Activated CD4-positive, alpha-beta T cell treated with anti-CD3 and anti-CD28 coated beads, Interleukin-2, amount 10 ng/mL, durations not matched to agents 24 days and 14 days (primary cell): ENCODE measurements around the gene PALM. TPM values are rescaled to one million over a fixed set of nuclear protein-coding genes. Genes with fewer than 3 reads are reported as not detected.

Experiments
- DNase-seq: peaks from one replicate; pipeline ENCODE4 v3.0.0; 2022
- H3K27ac Mint-ChIP-seq: one replicate; pipeline ENCODE4 v1.8.0; 2022; ENCODE audit warnings: mild to moderate bottlenecking, mixed read lengths
- H3K27me3 Mint-ChIP-seq: one replicate; pipeline ENCODE4 v1.8.0; 2022; ENCODE audit warnings: mixed read lengths
- H3K36me3 Mint-ChIP-seq: one replicate; pipeline ENCODE4 v1.8.0; 2022; ENCODE audit warnings: low read depth, mild to moderate bottlenecking, mixed read lengths
- H3K4me1 Mint-ChIP-seq: one replicate; pipeline ENCODE4 v1.8.0; 2021; ENCODE audit warnings: mixed read lengths
- H3K4me3 Mint-ChIP-seq: one replicate; pipeline ENCODE4 v1.8.0; 2022; ENCODE audit warnings: mild to moderate bottlenecking, moderate library complexity, mixed read lengths
- H3K9me3 Mint-ChIP-seq: one replicate; pipeline ENCODE4 v1.8.0; 2021; ENCODE audit warnings: mixed read lengths
- intact Hi-C: fragments of 100-400 bp; cut with micrococcal nuclease; formaldehyde crosslinking; loops from one replicate; pipeline ENCODE4 v1.15.1; 2023
- total RNA-seq: library from RNA; stranded (reverse); gene quantifications from 2 replicates; pipeline ENCODE4 v1.2.3, GENCODE V29; 2022

The PALM gene
- total RNA-seq, 1 donor from 2014 or later: not detected

GRCh38 chr19:772063-772462 lies 63.3 kb downstream of the PALM start:
- no peak overlapping the region for H3K27ac Mint-ChIP-seq
- no peak for DNase-seq
- H3K4me3 Mint-ChIP-seq: no peak overlapping the region
- intact Hi-C loops: loop anchor here (10.0 kb wide), 1 partner anchor 53 kb away; the partner anchor contains the start of genes AZU1 and PLPPR3
- no peaks in the 10 kb centered on the region for H3K36me3 Mint-ChIP-seq
- no peaks in the 10 kb centered on the region for H3K9me3 Mint-ChIP-seq
- H3K27me3 Mint-ChIP-seq: peaks cover 4% of the 10 kb centered on the region
- peaks cover 3% of the 10 kb centered on the region for H3K4me1 Mint-ChIP-seq

DNA sequence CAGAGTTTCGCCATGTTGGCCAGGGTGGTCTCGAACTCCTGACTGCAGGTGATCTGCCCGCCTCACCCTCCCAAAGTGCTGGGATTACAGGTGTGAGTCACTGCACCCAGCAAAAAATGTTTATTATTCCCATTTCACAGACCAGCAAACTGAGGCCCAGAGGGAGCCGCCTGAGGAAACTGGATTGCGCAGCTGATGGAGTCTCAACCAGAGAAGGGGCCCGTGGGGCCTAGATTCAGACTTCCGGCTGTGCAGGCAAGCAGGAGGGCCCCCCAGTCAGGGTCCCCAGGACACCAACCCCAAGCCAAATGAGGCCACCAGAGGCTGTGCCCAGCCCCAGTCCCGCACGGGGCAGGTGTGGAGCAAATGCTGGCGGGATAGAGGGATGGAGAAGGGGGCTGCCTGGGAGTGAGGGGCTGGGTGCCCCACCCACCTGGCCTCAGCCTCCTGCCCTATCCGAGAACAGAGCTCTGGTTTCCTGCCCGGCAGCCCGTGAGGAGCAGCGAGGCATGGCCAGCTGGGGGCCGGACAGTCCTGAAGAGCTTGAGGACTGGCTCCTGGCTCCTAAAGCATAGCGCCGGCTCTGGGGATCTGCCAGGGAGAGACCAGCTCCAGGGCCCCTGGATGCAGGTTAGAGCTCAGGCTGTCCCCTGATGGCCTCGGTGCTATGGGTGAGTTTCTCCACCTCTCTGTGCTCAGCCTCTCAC lies 64.1 kb downstream of the PALM start:
- Mint-ChIP-seq H3K27ac (no peak overlapping the region), H3K4me3 (no peak overlapping the region), H3K9me3 (no peaks in the 10 kb centered on the region), H3K4me1 (peaks cover 3% of the 10 kb centered on the region), H3K27me3 (peaks cover 4% of the 10 kb centered on the region), H3K36me3 (no peaks in the 10 kb centered on the region)
- intact Hi-C loops: loop anchor here (10.0 kb wide), 1 partner anchor 52 kb away; the partner anchor contains the start of genes AZU1 and PLPPR3
- DNase-seq: no peak

DNA sequence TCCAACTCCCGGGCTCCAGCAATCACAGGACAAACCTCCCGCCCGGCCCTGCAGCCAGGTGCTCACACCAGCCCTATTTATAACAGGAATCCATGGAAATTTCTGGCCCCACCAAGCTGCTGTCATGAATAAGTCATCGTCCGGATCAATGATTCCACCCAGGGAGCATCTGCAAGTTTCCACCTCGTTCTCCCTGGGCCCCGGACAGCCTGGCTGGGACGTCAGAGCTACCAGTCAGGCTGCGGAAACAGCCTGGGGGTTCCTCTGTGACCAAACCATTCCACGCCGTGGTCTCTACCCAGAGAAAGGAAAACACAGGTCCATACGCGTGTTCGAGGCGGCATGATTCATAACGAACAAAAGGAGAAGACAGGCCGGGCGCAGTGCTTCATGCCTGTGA lies 67.8 kb downstream of the PALM start:
- intact Hi-C loops: loop anchor here (10.0 kb wide), 1 partner anchor 48 kb away; the partner anchor contains the start of genes AZU1 and PLPPR3
- no peak for DNase-seq
- H3K36me3 Mint-ChIP-seq: no peaks in the 10 kb centered on the region
- H3K27me3 Mint-ChIP-seq: peaks cover 2% of the 10 kb centered on the region
- no peak overlapping the region for H3K27ac Mint-ChIP-seq
- H3K9me3 Mint-ChIP-seq: no peaks in the 10 kb centered on the region
- H3K4me1 Mint-ChIP-seq: no peaks in the 10 kb centered on the region
- H3K4me3 Mint-ChIP-seq: no peak overlapping the region

GRCh38 chr19:778910-779653 lies 70.3 kb downstream of the PALM start:
- H3K36me3 Mint-ChIP-seq: no peaks in the 10 kb centered on the region
- DNase-seq: no peak
- H3K27ac Mint-ChIP-seq: no peak overlapping the region
- H3K4me3 Mint-ChIP-seq: no peak overlapping the region
- H3K27me3 Mint-ChIP-seq: no peaks in the 10 kb centered on the region
- no peaks in the 10 kb centered on the region for H3K9me3 Mint-ChIP-seq
- H3K4me1 Mint-ChIP-seq: no peaks in the 10 kb centered on the region
- intact Hi-C loops: loop anchor here (10.0 kb wide), 1 partner anchor 46 kb away; the partner anchor contains the start of genes AZU1 and PLPPR3

DNA sequence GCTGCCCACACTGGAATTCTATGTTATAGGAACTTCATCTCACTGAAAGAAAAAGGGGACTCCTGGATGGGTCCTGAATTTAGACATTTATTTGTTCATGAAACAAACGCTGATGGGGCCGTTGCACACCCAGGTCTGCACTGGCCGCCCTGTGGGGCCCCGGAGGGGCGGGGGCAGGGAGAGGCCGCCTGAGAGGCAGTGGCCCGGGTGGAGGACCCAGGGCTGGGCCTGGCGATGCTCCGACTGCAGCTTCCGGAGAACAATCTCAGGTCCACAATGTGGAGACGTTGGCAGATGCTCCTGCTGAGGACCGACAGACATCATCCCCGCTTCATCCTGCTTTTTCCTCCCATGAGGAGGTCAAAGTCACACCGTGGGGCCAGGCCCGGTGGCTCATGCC lies 72.2 kb downstream of the PALM start:
- intact Hi-C loops: no loop called here
- no peak for DNase-seq
- Mint-ChIP-seq H3K36me3 (no peaks in the 10 kb centered on the region), H3K4me3 (no peak overlapping the region), H3K27ac (no peak overlapping the region), H3K4me1 (no peaks in the 10 kb centered on the region), H3K9me3 (no peaks in the 10 kb centered on the region), H3K27me3 (no peaks in the 10 kb centered on the region)

GRCh38 chr19:781800-782184 lies 73.1 kb downstream of the PALM start:
- Mint-ChIP-seq H3K4me1 (no peaks in the 10 kb centered on the region), H3K36me3 (no peaks in the 10 kb centered on the region), H3K4me3 (no peak overlapping the region), H3K27me3 (no peaks in the 10 kb centered on the region), H3K9me3 (no peaks in the 10 kb centered on the region), H3K27ac (no peak overlapping the region)
- intact Hi-C loops: no loop called here
- no peak for DNase-seq

GRCh38 chr19:782185-782877 lies 73.6 kb downstream of the PALM start:
- intact Hi-C loops: no loop called here

DNA sequence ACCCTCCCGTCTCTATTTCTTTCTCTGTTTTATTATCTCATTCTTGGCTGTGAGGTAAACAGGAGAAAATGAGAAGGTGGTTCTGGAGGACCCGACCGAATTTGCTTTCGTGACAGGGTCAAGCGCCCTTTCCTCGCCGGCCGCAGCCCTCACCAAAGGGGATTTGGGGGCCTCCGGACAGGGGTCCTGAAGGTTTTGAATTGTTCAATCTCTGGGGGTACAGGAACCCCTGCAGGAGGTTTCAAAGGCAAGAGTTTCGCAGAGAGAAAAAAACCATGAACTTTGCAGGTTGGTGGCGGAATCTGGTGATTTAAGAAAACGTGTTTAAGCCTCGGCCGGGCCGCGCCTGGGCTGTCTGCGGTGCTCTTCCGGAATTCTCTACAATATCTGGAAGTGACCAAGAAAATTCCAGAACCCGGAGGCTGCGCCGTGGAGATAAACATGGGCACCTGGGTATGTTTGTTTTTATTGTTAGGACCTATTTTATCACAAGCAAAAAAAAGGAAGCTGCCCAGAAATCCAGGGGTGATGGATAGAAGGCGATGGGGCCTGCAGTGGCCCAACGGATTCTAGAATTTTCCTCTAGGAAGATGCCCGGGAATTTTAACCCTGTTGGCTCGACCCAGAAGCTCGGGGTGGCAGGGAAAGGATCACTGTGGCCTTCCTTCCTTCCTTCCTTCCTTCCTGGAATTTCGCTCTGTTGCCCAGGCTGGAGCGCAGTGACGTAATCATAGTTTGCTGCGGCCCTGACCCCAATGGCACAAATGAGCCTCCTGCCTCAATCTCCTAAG lies 74.3 kb downstream of the PALM start:
- intact Hi-C loops: no loop called here
- no peak for DNase-seq
- no peaks in the 10 kb centered on the region for H3K4me1 Mint-ChIP-seq
- H3K4me3 Mint-ChIP-seq: no peak overlapping the region
- H3K27ac Mint-ChIP-seq: no peak overlapping the region
- no peaks in the 10 kb centered on the region for H3K9me3 Mint-ChIP-seq
- no peaks in the 10 kb centered on the region for H3K36me3 Mint-ChIP-seq
- no peaks in the 10 kb centered on the region for H3K27me3 Mint-ChIP-seq

More at GRCh38 chr19:782185-782877, 73.6 kb downstream of the PALM start:
- Mint-ChIP-seq H3K4me3 (no peak overlapping the region), H3K27ac (no peak overlapping the region), H3K27me3 (no peaks in the 10 kb centered on the region), H3K4me1 (no peaks in the 10 kb centered on the region), H3K36me3 (no peaks in the 10 kb centered on the region), H3K9me3 (no peaks in the 10 kb centered on the region)
- DNase-seq: no peak

DNA sequence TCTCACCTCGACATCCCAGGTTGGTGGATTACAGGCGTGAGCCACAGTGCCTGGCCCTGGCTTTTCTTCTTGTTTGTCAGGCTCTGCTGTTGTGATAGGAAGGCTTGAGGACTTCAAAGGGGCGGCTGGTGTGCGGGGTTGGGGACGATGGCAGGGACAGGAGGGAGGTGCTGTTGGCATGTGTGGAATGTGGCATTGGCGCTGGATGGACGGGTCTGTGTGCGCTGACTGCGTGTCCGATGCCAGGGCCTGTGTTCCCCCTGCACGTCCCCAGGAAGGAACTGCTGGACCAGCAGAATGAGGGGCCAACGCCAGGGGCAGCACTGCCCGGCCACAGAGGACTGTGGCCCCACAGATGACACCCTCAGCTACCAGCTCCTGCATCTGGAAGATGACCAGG lies 75.8 kb downstream of the PALM start:
- intact Hi-C loops: no loop called here
- DNase-seq: no peak
- no peaks in the 10 kb centered on the region for H3K36me3 Mint-ChIP-seq
- H3K4me1 Mint-ChIP-seq: no peaks in the 10 kb centered on the region
- H3K27me3 Mint-ChIP-seq: peaks cover 4% of the 10 kb centered on the region
- no peak overlapping the region for H3K4me3 Mint-ChIP-seq
- no peaks in the 10 kb centered on the region for H3K9me3 Mint-ChIP-seq
- H3K27ac Mint-ChIP-seq: no peak overlapping the region

GRCh38 chr19:787536-787935 lies 78.8 kb downstream of the PALM start:
- Mint-ChIP-seq H3K9me3 (no peaks in the 10 kb centered on the region), H3K27me3 (peaks cover 4% of the 10 kb centered on the region), H3K4me3 (no peak overlapping the region), H3K27ac (no peak overlapping the region), H3K4me1 (no peaks in the 10 kb centered on the region), H3K36me3 (no peaks in the 10 kb centered on the region)
- no peak for DNase-seq
- intact Hi-C loops: no loop called here

DNA sequence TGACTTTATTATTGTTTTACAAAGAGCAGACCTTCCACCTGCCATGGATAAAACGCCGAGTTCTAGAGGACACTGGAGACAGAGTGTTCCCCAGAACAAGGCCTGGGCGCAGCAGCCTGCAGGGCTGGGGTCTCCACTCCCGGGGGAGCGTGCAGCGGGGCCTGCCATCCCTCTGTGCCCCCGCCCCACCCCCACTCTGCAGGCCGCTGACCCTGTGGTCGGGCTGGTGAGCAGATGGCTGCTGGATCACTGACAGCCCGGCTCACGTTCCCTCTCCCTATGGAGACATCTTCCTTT lies 79.9 kb downstream of the PALM start:
- no peak for DNase-seq
- no peak overlapping the region for H3K4me3 Mint-ChIP-seq
- no peaks in the 10 kb centered on the region for H3K36me3 Mint-ChIP-seq
- H3K27ac Mint-ChIP-seq: no peak overlapping the region
- no peaks in the 10 kb centered on the region for H3K9me3 Mint-ChIP-seq
- intact Hi-C loops: no loop called here
- no peaks in the 10 kb centered on the region for H3K4me1 Mint-ChIP-seq
- peaks cover 4% of the 10 kb centered on the region for H3K27me3 Mint-ChIP-seq

DNA sequence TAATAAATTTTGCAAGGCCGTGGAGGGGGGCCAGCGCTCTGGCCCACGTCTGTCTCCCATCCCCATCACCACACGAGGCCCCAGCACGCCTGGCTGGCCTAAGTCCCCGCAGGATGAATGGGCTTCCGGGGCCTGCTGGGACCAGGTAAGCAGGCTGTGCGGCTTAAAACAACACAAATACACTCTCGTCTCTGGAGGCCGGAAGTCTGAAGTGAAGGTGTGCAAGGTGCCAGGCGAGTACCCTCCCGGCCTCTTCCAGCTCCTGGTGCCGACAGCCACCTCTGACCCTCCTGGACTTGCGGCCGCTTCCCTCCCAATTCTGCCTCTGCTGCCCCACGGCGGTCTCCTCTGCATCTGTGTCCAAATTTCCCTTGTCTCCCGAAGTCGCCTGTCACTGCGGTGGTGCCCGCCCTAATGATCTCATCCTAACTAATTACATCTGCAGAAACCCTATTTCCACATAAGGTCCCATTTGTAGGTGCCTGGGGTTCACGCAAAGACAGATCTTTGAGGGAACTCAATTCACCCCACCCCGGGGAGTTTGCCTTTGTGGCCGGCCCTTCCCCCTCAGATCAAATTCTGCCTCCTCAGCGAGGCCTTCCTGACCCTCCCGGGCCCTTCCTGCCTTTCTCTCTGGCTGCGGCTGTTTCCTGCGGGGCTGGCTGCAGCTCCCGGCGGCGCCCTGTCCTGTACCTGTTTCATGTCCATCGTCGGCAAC lies 80.4 kb downstream of the PALM start:
- Mint-ChIP-seq H3K27ac (no peak overlapping the region), H3K4me1 (no peaks in the 10 kb centered on the region)

DNA sequence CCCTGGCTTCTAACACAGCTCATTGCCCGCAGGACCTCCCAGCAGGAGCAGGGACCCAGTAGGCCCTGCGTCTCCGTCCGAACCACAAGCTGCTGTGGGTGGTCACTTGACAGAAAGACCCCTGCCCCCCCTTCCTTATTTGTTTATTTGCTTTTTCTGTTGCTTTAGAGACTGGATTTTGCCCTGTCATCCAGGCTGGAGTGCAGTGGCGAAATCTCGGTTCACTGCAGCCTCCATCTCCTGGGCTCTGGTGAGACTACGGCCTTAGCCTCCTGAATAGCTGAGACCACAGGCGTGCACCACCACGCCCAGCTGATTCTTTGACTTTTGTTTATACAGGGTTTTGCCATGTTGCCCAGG lies 80.9 kb downstream of the PALM start:
- intact Hi-C loops: no loop called here
- H3K36me3 Mint-ChIP-seq: no peaks in the 10 kb centered on the region
- H3K4me3 Mint-ChIP-seq: no peak overlapping the region
- H3K27me3 Mint-ChIP-seq: peaks cover 4% of the 10 kb centered on the region
- no peaks in the 10 kb centered on the region for H3K9me3 Mint-ChIP-seq
- H3K27ac Mint-ChIP-seq: no peak overlapping the region
- H3K4me1 Mint-ChIP-seq: no peaks in the 10 kb centered on the region
- DNase-seq: no peak

More for the DNA sequence above, 80.4 kb downstream of the PALM start:
- no peaks in the 10 kb centered on the region for H3K36me3 Mint-ChIP-seq
- H3K9me3 Mint-ChIP-seq: no peaks in the 10 kb centered on the region
- no peak for DNase-seq
- intact Hi-C loops: no loop called here
- no peak overlapping the region for H3K4me3 Mint-ChIP-seq
- peaks cover 4% of the 10 kb centered on the region for H3K27me3 Mint-ChIP-seq
